PFSK-1 (cell line): Measurements from ENCODE around the gene CDO1. TPM values are rescaled to one million over a fixed set of nuclear protein-coding genes. Genes with fewer than 3 reads are reported as not detected.

Experiments used
- FOXP2 ChIP-seq: optimal IDR thresholded peaks from 2 replicates; pipeline ENCODE3; 2011; ENCODE audit warnings: borderline replicate concordance, control low read depth, inconsistent platforms; ENCODE audit not compliant: insufficient read depth; ENCODE audit errors: extremely low read length, extremely low read depth
- POLR2AphosphoS5 ChIP-seq: IDR thresholded peaks from 2 replicates; pipeline ENCODE4 v1.6.1; 2012; ENCODE audit warnings: low read depth, mild to moderate bottlenecking, control low read depth, low read length, moderate library complexity
- REST ChIP-seq, 2 experiments: IDR thresholded peaks; 2 replicates each; pipeline versions ENCODE4 v1.6.1 to v1.8.0; 2011 to 2012; ENCODE audit warnings: low read depth in 2 of 2, low read length in 2 of 2, control low read depth in 1 of 2, inconsistent platforms in 1 of 2, mild to moderate bottlenecking in 1 of 2, moderate library complexity in 1 of 2; ENCODE audit not compliant: insufficient read depth in 1 of 2
- SIN3A ChIP-seq: IDR thresholded peaks from 2 replicates; pipeline ENCODE4 v1.6.1; 2012; ENCODE audit warnings: mild to moderate bottlenecking, low read length, moderate library complexity, borderline replicate concordance; ENCODE audit not compliant: insufficient read depth
- TAF1 ChIP-seq: IDR thresholded peaks from 2 replicates; pipeline ENCODE4 v1.6.1; 2012; ENCODE audit warnings: low read length, control low read depth, borderline replicate concordance; ENCODE audit not compliant: insufficient read depth
- polyA plus RNA-seq: library from polyadenylated mRNA; unstranded; fragments of >200 nt; gene quantifications from one replicate; pipeline ENCODE4 v1.2.1, GENCODE V29; 2012; ENCODE audit warnings: low read depth, missing spikeins; ENCODE audit not compliant: insufficient read length

CDO1 gene
- not detected for polyA plus RNA-seq

GRCh38 chr5:115816226-115817081 lies at the start of gene CDO1:
CDO1 (minus strand) TSS chr5:115816659; CDS start chr5:115816397, 262 bp downstream.
- no peak for TF ChIP-seq POLR2AphosphoS5
- no peak for TF ChIP-seq SIN3A
- TF ChIP-seq TAF1: no peak
- TF ChIP-seq REST (IDR thresholded peaks at IDR 0.05; ENCODE audit: insufficient read depth in 1 of 2, low read depth in 2 of 2, low read length in 2 of 2): no peak
- TF ChIP-seq FOXP2: no peak

GRCh38 chr5:115859378-115859777 lies 42.9 kb upstream of the CDO1 start:
- no peak for TF ChIP-seq REST (IDR thresholded peaks at IDR 0.05; ENCODE audit: insufficient read depth in 1 of 2, low read depth in 2 of 2, low read length in 2 of 2)
- no peak for TF ChIP-seq FOXP2
- no peak for TF ChIP-seq SIN3A

- TF ChIP-seq POLR2AphosphoS5 (no peak), FOXP2 (no peak), SIN3A (no peak), REST (IDR thresholded peaks at IDR 0.05; ENCODE audit: insufficient read depth in 1 of 2, low read depth in 2 of 2, low read length in 2 of 2) (no peak), TAF1 (no peak)
Observed at GRCh38 chr5:115858396-115858795, 41.9 kb upstream of the CDO1 start.

- TF ChIP-seq POLR2AphosphoS5 (no peak), TAF1 (no peak), FOXP2 (no peak), REST (IDR thresholded peaks at IDR 0.05; ENCODE audit: insufficient read depth in 1 of 2, low read depth in 2 of 2, low read length in 2 of 2) (0 out of 4 replicates have a peak, but pooled peaks of 1 of the 2 experiments have one; percentile 40), SIN3A (0 out of 2 replicates have a peak, but pooled peaks have one; percentile 62)
Observed at GRCh38 chr5:115857626-115858349, 41.3 kb upstream of the CDO1 start.
